Astrocyte of the cerebellum (primary cell): ENCODE measurements around the gene RAB3C.
"Not testable (repeated sequence)": the region's sequence is repeated elsewhere in the genome, so short reads cannot be mapped to it uniquely, and the experiment has no call there.

Experiments
- DNase-seq: peaks from one replicate; pipeline ENCODE4 v3.0.0-alpha.2; 2011; ENCODE audit warnings: low read depth
- H3K4me3 ChIP-seq: 2 replicates; pipeline ENCODE4 v1.5.1; 2011; ENCODE audit warnings: mild to moderate bottlenecking, low read depth, low read length, moderate library complexity
- CTCF ChIP-seq: IDR thresholded peaks from 2 replicates; pipeline ENCODE4 v1.5.1; 2012; ENCODE audit warnings: low read length, low read depth, moderate library complexity, mild to moderate bottlenecking; ENCODE audit errors: missing control alignments
- in situ Hi-C: cut with HindIII; loops from 2 replicates; pipeline ENCODE4 v1.10.0; 2017; ENCODE audit warnings: low sequenced_read_pairs

The RAB3C gene

GRCh38 chr5:58708456-58708855 lies 125.6 kb downstream of the RAB3C start:
- no peak overlapping the region for H3K4me3 ChIP-seq
- in situ Hi-C loops: no loop called here
- DNase-seq: no peak
- TF ChIP-seq CTCF: no peak

GRCh38 chr5:58710425-58710824 lies 127.5 kb downstream of the RAB3C start:
- in situ Hi-C loops, DNase-seq: not testable (repeated sequence)

GRCh38 chr5:58710871-58711270 lies 128.0 kb downstream of the RAB3C start:
- TF ChIP-seq CTCF: no peak
- DNase-seq: no peak
- H3K4me3 ChIP-seq: no peak overlapping the region
- in situ Hi-C loops: no loop called here

More at GRCh38 chr5:58710425-58710824, 127.5 kb downstream of the RAB3C start:
- H3K4me3 ChIP-seq: not testable (repeated sequence)

- no peak for DNase-seq
- in situ Hi-C loops: no loop called here
Measured at GRCh38 chr5:58711965-58712364, 129.1 kb downstream of the RAB3C start.

GRCh38 chr5:58714046-58714445 lies 131.2 kb downstream of the RAB3C start:
- H3K4me3 ChIP-seq: no peak overlapping the region
- DNase-seq: no peak
- no peak for TF ChIP-seq CTCF
- in situ Hi-C loops: no loop called here

More at GRCh38 chr5:58711965-58712364, 129.1 kb downstream of the RAB3C start:
- no peak overlapping the region for H3K4me3 ChIP-seq
- no peak for TF ChIP-seq CTCF

- no peak for DNase-seq
- no peak overlapping the region for H3K4me3 ChIP-seq
- no peak for TF ChIP-seq CTCF
- in situ Hi-C loops: no loop called here
Measured at GRCh38 chr5:58715997-58716656, 133.3 kb downstream of the RAB3C start.

GRCh38 chr5:58716713-58717112 lies 133.8 kb downstream of the RAB3C start:
- in situ Hi-C loops: no loop called here
- H3K4me3 ChIP-seq: no peak overlapping the region
- TF ChIP-seq CTCF: no peak
- DNase-seq: no peak
